Neutrophil (primary cell): ENCODE measurements around the gene MXD1.
"Not testable (repeated sequence)": the region's sequence is repeated elsewhere in the genome, so short reads cannot be mapped to it uniquely, and the experiment has no call there.

Experiments used
- H3K27ac ChIP-seq: fragments of 200-600 bp; sonication (generic); 2 replicates; pipeline ENCODE4 v1.5.1; 2016; ENCODE audit warnings: mild to moderate bottlenecking, moderate library complexity
- H3K27me3 ChIP-seq: fragments of 200-600 bp; sonication (generic); 2 replicates; pipeline ENCODE4 v1.6.0; 2016; ENCODE audit warnings: mild to moderate bottlenecking
- H3K36me3 ChIP-seq: fragments of 200-600 bp; sonication (generic); 2 replicates; pipeline ENCODE4 v1.5.1; 2017
- H3K4me1 ChIP-seq, 2 experiments: fragments of 200-600 bp in 1 of 2; sonication (generic) in 1 of 2; 1 replicate in 1 of 2; 2 replicates in 1 of 2; pipeline versions ENCODE4 v1.5.1 to v1.6.1; 2013 to 2016; ENCODE audit warnings: low read depth in 1 of 2, low read length in 1 of 2, mild to moderate bottlenecking in 1 of 2, moderate library complexity in 1 of 2; ENCODE audit not compliant: control insufficient read depth in 1 of 2, insufficient read depth in 1 of 2
- H3K4me3 ChIP-seq, 2 experiments: fragments of 200-600 bp in 1 of 2; sonication (generic) in 1 of 2; 1 replicate in 1 of 2; 2 replicates in 1 of 2; pipeline ENCODE4 v1.5.1; 2013 to 2016; ENCODE audit warnings: low read depth in 1 of 2, low read length in 1 of 2, mild to moderate bottlenecking in 1 of 2, moderate library complexity in 1 of 2
- H3K9me3 ChIP-seq: fragments of 200-600 bp; sonication (generic); 2 replicates; pipeline ENCODE4 v1.5.1; 2016
- TF ChIP-seq, protein P1 (sequence below): fragments of 200-600 bp; sonication (generic); IDR thresholded peaks from 2 replicates; pipeline ENCODE4 v1.5.1; 2016; ENCODE audit warnings: antibody characterized with exemption

The MXD1 gene

DNA sequence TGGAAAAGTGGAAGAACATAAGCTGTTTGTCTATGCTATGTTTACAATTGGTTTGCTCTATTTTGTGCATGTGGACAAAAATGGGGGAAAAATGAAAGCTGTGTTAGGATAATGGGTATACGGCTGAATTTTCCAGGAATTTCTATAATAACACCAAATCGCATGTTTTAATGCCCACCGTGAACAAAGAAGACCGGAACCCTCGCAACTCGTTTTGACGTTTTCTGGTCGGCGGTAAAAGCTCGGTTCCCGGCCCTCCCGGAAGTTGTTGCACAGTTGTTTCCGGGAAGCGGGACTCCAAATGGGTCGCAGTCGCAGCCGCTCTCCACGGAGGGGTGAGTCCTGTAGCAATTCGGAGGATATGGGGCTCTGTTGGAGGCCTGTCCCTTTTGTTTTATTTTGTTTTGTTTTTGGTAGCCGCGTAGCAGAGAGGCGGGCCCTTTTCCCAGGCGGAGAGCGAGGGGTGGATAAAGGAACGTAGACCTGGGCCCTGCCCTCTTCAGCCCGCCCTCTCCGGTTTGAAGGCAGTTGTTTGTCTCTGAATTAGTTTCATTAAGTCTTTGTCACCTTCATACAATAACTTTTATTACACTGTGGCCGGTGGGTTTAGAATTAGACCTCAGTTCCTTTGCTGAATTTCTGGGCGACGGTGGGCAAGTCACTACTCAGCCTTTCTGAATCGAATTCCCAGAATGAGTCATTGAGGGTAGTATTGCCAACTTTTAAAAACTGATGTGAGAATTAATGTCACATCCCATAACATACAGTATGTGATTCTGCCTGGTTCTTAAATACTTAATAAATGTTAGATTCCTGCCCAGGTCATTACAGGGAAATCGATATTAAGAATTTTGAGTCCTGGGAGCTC is 21.0 kb upstream of the MXD1 start, which contains the start of gene SNRNP27:
Gene SNRNP27 (plus strand): TSS at position 273 of the 868 bp plus-strand sequence. CDS start 29 bp downstream, at position 302.
- H3K36me3 ChIP-seq: peaks cover 16% of the 10 kb centered on the region
- H3K27ac ChIP-seq: peak within 1 kb of the TSS; percentile 72
- no peaks in the 10 kb centered on the region for H3K9me3 ChIP-seq
- H3K4me1 ChIP-seq: peaks cover 13 to 19% of the 10 kb centered on the region in 2 experiments
- peak within 1 kb of the TSS; percentile 76 to 80 for H3K4me3 ChIP-seq
- H3K27me3 ChIP-seq: no peaks in the 10 kb centered on the region
- TF ChIP-seq, protein P1, sequence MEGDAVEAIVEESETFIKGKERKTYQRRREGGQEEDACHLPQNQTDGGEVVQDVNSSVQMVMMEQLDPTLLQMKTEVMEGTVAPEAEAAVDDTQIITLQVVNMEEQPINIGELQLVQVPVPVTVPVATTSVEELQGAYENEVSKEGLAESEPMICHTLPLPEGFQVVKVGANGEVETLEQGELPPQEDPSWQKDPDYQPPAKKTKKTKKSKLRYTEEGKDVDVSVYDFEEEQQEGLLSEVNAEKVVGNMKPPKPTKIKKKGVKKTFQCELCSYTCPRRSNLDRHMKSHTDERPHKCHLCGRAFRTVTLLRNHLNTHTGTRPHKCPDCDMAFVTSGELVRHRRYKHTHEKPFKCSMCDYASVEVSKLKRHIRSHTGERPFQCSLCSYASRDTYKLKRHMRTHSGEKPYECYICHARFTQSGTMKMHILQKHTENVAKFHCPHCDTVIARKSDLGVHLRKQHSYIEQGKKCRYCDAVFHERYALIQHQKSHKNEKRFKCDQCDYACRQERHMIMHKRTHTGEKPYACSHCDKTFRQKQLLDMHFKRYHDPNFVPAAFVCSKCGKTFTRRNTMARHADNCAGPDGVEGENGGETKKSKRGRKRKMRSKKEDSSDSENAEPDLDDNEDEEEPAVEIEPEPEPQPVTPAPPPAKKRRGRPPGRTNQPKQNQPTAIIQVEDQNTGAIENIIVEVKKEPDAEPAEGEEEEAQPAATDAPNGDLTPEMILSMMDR: no peak

DNA sequence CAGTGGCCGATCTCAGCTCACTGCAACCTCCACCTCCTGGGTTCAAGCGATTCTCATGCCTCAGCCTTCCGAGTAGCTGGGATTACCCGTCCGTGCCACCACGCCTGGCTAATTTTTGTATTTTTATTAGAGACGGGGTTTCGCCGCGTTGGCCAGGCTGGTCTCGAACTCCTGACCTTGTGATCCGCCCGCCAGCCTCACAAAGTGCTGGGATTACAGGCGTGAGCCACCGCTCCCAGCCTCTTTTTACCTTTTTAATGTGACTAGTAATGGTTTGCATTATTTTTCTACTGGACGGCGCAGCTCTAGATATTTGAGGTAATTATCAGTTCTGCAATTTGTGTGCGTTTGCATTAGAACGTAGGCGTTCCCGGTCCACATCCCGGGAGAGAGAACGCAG is 20.2 kb upstream of the MXD1 start:
- H3K9me3 ChIP-seq, H3K27me3 ChIP-seq: not testable (repeated sequence)
- Histone ChIP-seq H3K36me3 (peaks cover 16% of the 10 kb centered on the region), H3K27ac (peak overlapping the region; percentile 72), H3K4me3 (peak overlapping the region; percentile 76 to 80), H3K4me1 (peaks cover 13 to 19% of the 10 kb centered on the region in 2 experiments)

DNA sequence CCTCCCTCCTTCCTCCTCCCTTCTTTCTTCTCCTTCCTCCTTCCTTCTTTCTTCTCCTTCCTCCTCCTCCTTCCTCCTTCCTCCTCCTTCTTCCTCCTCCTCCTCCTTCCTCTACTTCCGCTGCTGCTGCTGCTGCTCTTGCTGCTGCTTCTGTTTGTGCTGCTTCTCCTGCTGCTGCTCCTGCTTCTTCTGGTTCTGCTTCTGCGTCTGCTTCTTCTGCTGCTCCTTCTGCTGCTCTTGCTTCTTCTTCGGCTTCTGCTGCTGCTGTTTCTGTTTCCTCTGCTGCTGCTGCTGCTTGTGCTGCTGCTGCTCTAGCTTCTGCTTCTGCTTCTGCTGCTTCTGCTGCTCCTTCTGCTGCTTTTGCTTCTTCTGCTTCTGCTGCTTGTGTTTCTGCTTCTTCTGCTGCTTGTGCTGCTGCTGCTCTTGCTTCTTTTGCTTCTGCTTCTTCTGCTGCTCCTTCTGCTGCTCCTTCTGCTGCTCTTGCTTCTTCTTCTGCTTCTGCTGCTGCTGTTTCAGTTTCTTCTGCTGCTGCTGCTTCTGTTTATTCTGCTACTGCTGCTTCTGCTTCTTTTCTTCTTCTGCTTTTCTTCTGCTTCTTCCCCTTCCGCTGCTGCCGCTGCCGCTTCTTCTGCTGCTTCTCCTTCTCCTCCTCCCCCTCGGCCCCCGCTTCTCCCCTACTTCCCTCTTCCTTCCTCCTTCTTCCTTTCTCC is 12.5 kb upstream of the MXD1 start:
- H3K27me3 ChIP-seq: no peaks in the 10 kb centered on the region
- no peaks in the 10 kb centered on the region for H3K9me3 ChIP-seq
- H3K4me3 ChIP-seq: peak overlapping the region in 1 of 2 experiments; percentile 19
- peaks cover 25 to 31% of the 10 kb centered on the region in 2 experiments for H3K4me1 ChIP-seq
- H3K36me3 ChIP-seq: peaks cover 13% of the 10 kb centered on the region
- peak overlapping the region; percentile 93 for H3K27ac ChIP-seq
- TF ChIP-seq, protein P1: no peak

DNA sequence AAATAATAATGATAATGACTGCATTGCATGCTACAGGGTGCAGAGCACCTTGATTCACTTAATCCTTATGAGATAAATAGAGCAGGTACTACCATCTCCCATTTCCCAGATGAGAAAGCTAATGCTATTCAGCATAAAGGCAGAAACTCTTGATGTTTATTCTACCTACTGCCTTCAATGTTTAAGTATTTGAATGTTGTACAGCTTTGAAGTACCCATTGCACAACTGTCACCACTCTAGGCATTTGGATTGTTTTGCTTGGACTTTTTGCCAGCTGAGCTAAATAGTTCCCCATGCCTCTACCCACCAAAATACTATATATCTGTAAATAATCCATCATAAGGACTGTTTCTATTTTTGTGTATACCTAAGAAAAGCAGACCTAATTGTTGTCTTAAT is 7.7 kb upstream of the MXD1 start:
- Histone ChIP-seq H3K36me3 (peaks cover 8% of the 10 kb centered on the region), H3K27ac (no peak overlapping the region), H3K4me1 (peaks cover 5 to 17% of the 10 kb centered on the region in 2 experiments), H3K9me3 (no peaks in the 10 kb centered on the region), H3K4me3 (no peak overlapping the region), H3K27me3 (no peaks in the 10 kb centered on the region)
- TF ChIP-seq, protein P1: no peak

DNA sequence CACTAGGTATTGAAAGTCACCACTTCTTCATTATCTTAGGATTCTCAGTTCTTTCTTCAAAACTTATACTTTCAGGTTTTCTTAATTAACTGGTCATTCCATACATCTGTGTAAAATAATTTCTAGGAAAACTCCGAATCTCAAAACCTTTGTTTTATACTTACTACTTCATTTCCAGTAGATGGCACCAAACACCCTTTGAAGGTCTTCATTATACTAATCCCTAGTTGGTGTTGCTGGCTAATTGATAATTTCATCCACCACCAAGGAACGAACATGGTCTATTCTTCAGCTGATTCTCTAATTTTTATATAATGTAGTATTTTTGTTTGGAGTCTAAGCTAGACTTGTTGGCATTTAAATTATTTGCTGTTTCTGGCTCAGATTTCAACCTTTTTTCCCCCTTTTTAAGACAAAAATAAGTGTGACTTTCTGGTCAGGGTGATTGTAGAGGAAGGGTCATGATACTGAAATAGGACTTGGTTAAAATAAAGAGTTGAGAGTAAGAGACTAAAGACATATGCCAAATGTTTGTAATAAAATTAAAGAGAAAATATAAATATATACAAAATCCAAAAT is 2.8 kb upstream of the MXD1 start:
- Histone ChIP-seq H3K9me3 (no peaks in the 10 kb centered on the region), H3K27me3 (no peaks in the 10 kb centered on the region), H3K27ac (peak overlapping the region; percentile 99), H3K4me1 (peaks cover 22 to 25% of the 10 kb centered on the region in 2 experiments), H3K36me3 (peaks cover 20% of the 10 kb centered on the region), H3K4me3 (peak overlapping the region in 1 of 2 experiments; percentile 97)
- TF ChIP-seq, protein P1: peak; percentile 62
